IMR-90 (cell line): ENCODE data around the gene SH3RF3. TPM values are rescaled to one million over a fixed set of nuclear protein-coding genes. Genes with fewer than 3 reads are reported as not detected.

Experiments
- ATAC-seq: fragments of 200-7000 bp; cut with Tn5 transposase; 2 replicates; pipeline ENCODE4 v1.9.1; 2020; ENCODE audit warnings: low read depth, mild to moderate bottlenecking, moderate library complexity
- BruUV-seq: library from RNA; stranded (reverse); fragments of 400-500 nt; replicated peaks from 2 replicates; lab custom pipeline; 2021; lab: Mats Ljungman, UMichigan
- CTCF ChIA-PET: fragments of 300-600 bp; formaldehyde crosslinking; extraction: SDS; loops from one replicate; lab custom pipeline; 2021; ENCODE audit warnings: antibody characterized with exemption; lab: Yijun Ruan, JAX
- POLR2A ChIA-PET: fragments of 300-600 bp; sonication (Branson Sonifier 250); formaldehyde crosslinking; loops from one replicate; lab custom pipeline; 2022; ENCODE audit warnings: antibody characterized with exemption; ENCODE audit not compliant: unreplicated experiment; lab: Charles Lee
- DNase-seq: peaks from one replicate; pipeline ENCODE4 v3.0.0; 2013
- H2AFZ ChIP-seq: replicated peaks from 2 replicates; pipeline ENCODE3; 2013; ENCODE audit warnings: low read length, mild to moderate bottlenecking; ENCODE audit not compliant: poor library complexity
- H2AK5ac ChIP-seq: 2 replicates; pipeline ENCODE4 v1.6.1; 2013; ENCODE audit warnings: low read depth, low read length, inconsistent platforms
- H2AK9ac ChIP-seq: replicated peaks from 2 replicates; pipeline ENCODE3; 2013; ENCODE audit warnings: mild to moderate bottlenecking, low read depth, low read length, moderate library complexity; ENCODE audit not compliant: poor library complexity
- H2BK120ac ChIP-seq: 2 replicates; pipeline ENCODE4 v1.6.1; 2013; ENCODE audit warnings: low read depth, low read length, inconsistent platforms
- H2BK15ac ChIP-seq: 3 replicates; pipeline ENCODE4 v1.6.1; 2013; ENCODE audit warnings: low read depth, low read length, inconsistent platforms
- H2BK20ac ChIP-seq: 2 replicates; pipeline ENCODE4 v1.6.1; 2013; ENCODE audit warnings: low read depth, mild to moderate bottlenecking, inconsistent platforms, low read length, moderate library complexity
- H2BK5ac ChIP-seq: 2 replicates; pipeline ENCODE4 v1.6.1; 2013; ENCODE audit warnings: mild to moderate bottlenecking, low read depth, low read length, inconsistent platforms; ENCODE audit not compliant: poor library complexity, severe bottlenecking
- H3K14ac ChIP-seq: replicated peaks from 2 replicates; pipeline ENCODE4 v1.6.1; 2013; ENCODE audit warnings: low read depth, low read length, inconsistent platforms
- H3K18ac ChIP-seq: 2 replicates; pipeline ENCODE4 v1.6.1; 2013; ENCODE audit warnings: low read depth, low read length, control low read depth
- H3K23ac ChIP-seq: 2 replicates; pipeline ENCODE4 v1.6.1; 2013; ENCODE audit warnings: low read depth, low read length, inconsistent platforms
- H3K27ac ChIP-seq: 2 replicates; pipeline ENCODE4 v1.5.1; 2013; ENCODE audit warnings: mild to moderate bottlenecking, control low read depth, low read length; ENCODE audit not compliant: insufficient read depth
- H3K27me3 ChIP-seq: 2 replicates; pipeline ENCODE4 v1.6.1; 2013; ENCODE audit warnings: low read length; ENCODE audit not compliant: control insufficient read depth, insufficient read depth
- H3K36me3 ChIP-seq: 2 replicates; pipeline ENCODE4 v1.6.1; 2013; ENCODE audit warnings: low read length, mixed read lengths; ENCODE audit not compliant: control insufficient read depth, insufficient read depth
- H3K4ac ChIP-seq: 2 replicates; pipeline ENCODE4 v1.6.1; 2013; ENCODE audit warnings: low read depth, low read length, inconsistent platforms
- H3K4me1 ChIP-seq: 2 replicates; pipeline ENCODE4 v1.6.1; 2013; ENCODE audit warnings: low read length, mixed read lengths; ENCODE audit not compliant: control insufficient read depth, insufficient read depth
- H3K4me2 ChIP-seq: 2 replicates; pipeline ENCODE4 v1.6.1; 2013; ENCODE audit warnings: low read depth, mild to moderate bottlenecking, control low read depth, low read length, moderate library complexity
- H3K4me3 ChIP-seq: 2 replicates; pipeline ENCODE4 v1.5.1; 2013; ENCODE audit warnings: low read depth, mild to moderate bottlenecking, control low read depth, low read length, moderate library complexity; ENCODE audit not compliant: insufficient read depth
- H3K56ac ChIP-seq: 2 replicates; pipeline ENCODE4 v1.6.1; 2013; ENCODE audit warnings: low read length, inconsistent platforms; ENCODE audit not compliant: insufficient read depth; ENCODE audit errors: extremely low read depth
- H3K79me1 ChIP-seq, 2 experiments: 2 replicates each; pipeline ENCODE4 v1.6.1; 2013; ENCODE audit warnings: low read length in 2 of 2, inconsistent platforms in 1 of 2, low read depth in 1 of 2
- H3K9ac ChIP-seq: 2 replicates; pipeline ENCODE4 v1.6.1; 2013; ENCODE audit warnings: low read depth, low read length, control low read depth
- H3K9me1 ChIP-seq: 2 replicates; pipeline ENCODE4 v1.6.1; 2013; ENCODE audit warnings: low read length, inconsistent platforms; ENCODE audit not compliant: insufficient read depth
- H3K9me3 ChIP-seq: 2 replicates; pipeline ENCODE4 v1.6.1; 2013; ENCODE audit warnings: low read length; ENCODE audit not compliant: control insufficient read depth, insufficient read depth
- H4K20me1 ChIP-seq: 2 replicates; pipeline ENCODE4 v1.6.1; 2013; ENCODE audit warnings: low read length, inconsistent platforms; ENCODE audit not compliant: insufficient read depth
- H4K5ac ChIP-seq: 2 replicates; pipeline ENCODE4 v1.6.1; 2013; ENCODE audit warnings: mild to moderate bottlenecking, low read depth, low read length, control low read depth
- H4K8ac ChIP-seq, 2 experiments: 2 replicates each; pipeline ENCODE4 v1.6.1; 2013; ENCODE audit warnings: low read depth in 2 of 2, low read length in 2 of 2, control low read depth in 1 of 2, inconsistent platforms in 1 of 2
- H4K91ac ChIP-seq: 2 replicates; pipeline ENCODE4 v1.6.1; 2013; ENCODE audit warnings: low read depth, low read length, inconsistent platforms; ENCODE audit not compliant: insufficient read depth
- BHLHE40 ChIP-seq: fragments of 150-350 bp; IDR thresholded peaks from 2 replicates; pipeline ENCODE4 v1.6.1; 2016; ENCODE audit warnings: mild to moderate bottlenecking, low read depth, low read length
- ELK1 ChIP-seq: fragments of 150-350 bp; IDR thresholded peaks from 2 replicates; pipeline ENCODE4 v1.6.1; 2016; ENCODE audit warnings: low read depth, mild to moderate bottlenecking, low read length, moderate library complexity, borderline replicate concordance
- FOS ChIP-seq: fragments of 150-350 bp; IDR thresholded peaks from 2 replicates; pipeline ENCODE4 v1.6.1; 2016; ENCODE audit warnings: low read depth, low read length
- MXI1 ChIP-seq: IDR thresholded peaks from 2 replicates; pipeline ENCODE4 v1.6.1; 2012; ENCODE audit warnings: low read depth, mild to moderate bottlenecking, low read length, moderate library complexity, borderline replicate concordance
- POLR2A ChIP-seq: IDR thresholded peaks from 2 replicates; pipeline ENCODE4 v1.6.1; 2012; ENCODE audit warnings: mild to moderate bottlenecking, low read depth, low read length
- RAD21 ChIP-seq: IDR thresholded peaks from 2 replicates; pipeline ENCODE4 v1.6.1; 2012; ENCODE audit warnings: low read length, improper control_type of control experiment
- RCOR1 ChIP-seq: IDR thresholded peaks from 2 replicates; pipeline ENCODE4 v1.6.1; 2012; ENCODE audit warnings: mild to moderate bottlenecking, low read length, improper control_type of control experiment; ENCODE audit not compliant: insufficient replicate concordance
- RFX5 ChIP-seq: IDR thresholded peaks from 2 replicates; pipeline ENCODE4 v1.8.0; 2012; ENCODE audit warnings: low read depth, mild to moderate bottlenecking, low read length, moderate library complexity
- SMC3 ChIP-seq: fragments of 150-350 bp; IDR thresholded peaks from 2 replicates; pipeline ENCODE4 v1.6.1; 2016; ENCODE audit warnings: low read depth, mild to moderate bottlenecking, antibody characterized with exemption, low read length, moderate library complexity
- WGBS, 2 experiments: methylation state at CpG; one replicate each; pipeline versions ENCODE4 v1.1.5 to v1.1.7; 2013; ENCODE audit warnings: missing lambda C conversion rate in 2 of 2; ENCODE audit not compliant: insufficient read length in 1 of 2; ENCODE audit errors: extremely low coverage in 2 of 2; 5-methylcytosine and 5-hydroxymethylcytosine counted together
- dilution Hi-C: fragments of 300-500 bp; cut with HindIII; formaldehyde crosslinking; loops from one replicate; pipeline ENCODE4 v1.14.3; 2018; ENCODE audit warnings: low sequenced_read_pairs; ENCODE audit not compliant: unreplicated experiment
- in situ Hi-C: fragments of 300-500 bp; cut with MboI; formaldehyde crosslinking; loops from 3 replicates; pipeline ENCODE4 v1.14.3; 2019; ENCODE audit warnings: low sequenced_read_pairs, inconsistent platforms, mixed read lengths
- intact Hi-C: fragments of 100-400 bp; cut with micrococcal nuclease; formaldehyde crosslinking; loops from 2 replicates; pipeline ENCODE4 v1.10.0; 2022
- polyA plus RNA-seq, 3 experiments: library from polyadenylated mRNA; depleted of rRNA; stranded (reverse); fragments of >200 nt; gene quantifications; 2 replicates each; pipeline ENCODE4 v1.2.3, GENCODE V29; 2012; ENCODE audit warnings: low replicate concordance in 1 of 3
- total RNA-seq: library from RNA; depleted of rRNA; stranded (reverse); fragments of >200 nt; gene quantifications from 2 replicates; pipeline ENCODE4 v1.2.3, GENCODE V29; 2012
- TF ChIP-seq, protein P1 (sequence below): conservative IDR thresholded peaks from 2 replicates; pipeline ENCODE4 v1.5.1; 2012; ENCODE audit warnings: mild to moderate bottlenecking, low read depth, low read length, improper control_type of control experiment

The SH3RF3 gene
- total and polyA plus RNA-seq, 2 of the 4 experiments (the other 2 are of a cell fraction), result 3.4 to 5.3 TPM

- in situ Hi-C loops (no loop called here), dilution Hi-C loops (no loop called here), intact Hi-C loops (no loop called here)
- Histone ChIP-seq H3K36me3 (no peaks in the 10 kb centered on the region), H3K4ac (no peak overlapping the region), H3K9ac (no peak overlapping the region), H3K23ac (no peak overlapping the region), H2BK20ac (no peak overlapping the region), H2BK120ac (no peak overlapping the region), H2AK5ac (no peak overlapping the region), H3K27ac (no peak overlapping the region), H2BK15ac (no peak overlapping the region), H3K18ac (no peak overlapping the region), H3K4me2 (no peak overlapping the region), H2AFZ (no peak overlapping the region), H3K56ac (no peak overlapping the region), H3K9me3 (no peaks in the 10 kb centered on the region), H4K8ac (no peak overlapping the region), H4K5ac (no peak overlapping the region), H2BK5ac (no peak overlapping the region), H3K79me1 (no peaks in the 10 kb centered on the region), H3K27me3 (peaks cover 16% of the 10 kb centered on the region), H2AK9ac (no peak overlapping the region), H3K4me3 (no peak overlapping the region), H4K20me1 (no peaks in the 10 kb centered on the region), H3K4me1 (no peaks in the 10 kb centered on the region), H3K14ac (no peak overlapping the region), H4K91ac (no peak overlapping the region), H3K9me1 (no peaks in the 10 kb centered on the region)
- CTCF ChIA-PET, result no interaction called here
- no TSS peak for BruUV-seq
- POLR2A ChIA-PET, result no interaction called here
- no peak for ATAC-seq
- TF ChIP-seq SMC3 (no peak), FOS (no peak), ELK1 (no peak), MXI1 (no peak), BHLHE40 (no peak), POLR2A (no peak), RCOR1 (no peak), RFX5 (no peak), RAD21 (no peak)
- TF ChIP-seq, protein P1, sequence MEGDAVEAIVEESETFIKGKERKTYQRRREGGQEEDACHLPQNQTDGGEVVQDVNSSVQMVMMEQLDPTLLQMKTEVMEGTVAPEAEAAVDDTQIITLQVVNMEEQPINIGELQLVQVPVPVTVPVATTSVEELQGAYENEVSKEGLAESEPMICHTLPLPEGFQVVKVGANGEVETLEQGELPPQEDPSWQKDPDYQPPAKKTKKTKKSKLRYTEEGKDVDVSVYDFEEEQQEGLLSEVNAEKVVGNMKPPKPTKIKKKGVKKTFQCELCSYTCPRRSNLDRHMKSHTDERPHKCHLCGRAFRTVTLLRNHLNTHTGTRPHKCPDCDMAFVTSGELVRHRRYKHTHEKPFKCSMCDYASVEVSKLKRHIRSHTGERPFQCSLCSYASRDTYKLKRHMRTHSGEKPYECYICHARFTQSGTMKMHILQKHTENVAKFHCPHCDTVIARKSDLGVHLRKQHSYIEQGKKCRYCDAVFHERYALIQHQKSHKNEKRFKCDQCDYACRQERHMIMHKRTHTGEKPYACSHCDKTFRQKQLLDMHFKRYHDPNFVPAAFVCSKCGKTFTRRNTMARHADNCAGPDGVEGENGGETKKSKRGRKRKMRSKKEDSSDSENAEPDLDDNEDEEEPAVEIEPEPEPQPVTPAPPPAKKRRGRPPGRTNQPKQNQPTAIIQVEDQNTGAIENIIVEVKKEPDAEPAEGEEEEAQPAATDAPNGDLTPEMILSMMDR, result no peak
- no peak for DNase-seq
- 100% methylated on average over 1 of the region's 7 CpGs; no CpG with 5 or more reads in 1 of the 2 experiments for WGBS, 2 experiments
Measured at GRCh38 chr2:109110170-109110569, 18.8 kb upstream of the SH3RF3 start.
